GM18870 (cell line): Measurements from ENCODE around the gene HK2.

Experiments used
- ATAC-seq: cut with Tn5 transposase; IDR thresholded peaks from one replicate; pipeline ENCODE4 v1.9.1; 2021; ENCODE audit warnings: moderate library complexity; ENCODE audit not compliant: unreplicated experiment

HK2 gene

GRCh38 chr2:74856599-74856998, 22.7 kb downstream of the HK2 start:
- ATAC-seq, result no peak

- no peak for ATAC-seq
Observed at GRCh38 chr2:74857215-74857614, 23.3 kb downstream of the HK2 start.

- no peak for ATAC-seq
Observed at GRCh38 chr2:74857725-74858124, 23.8 kb downstream of the HK2 start.

DNA sequence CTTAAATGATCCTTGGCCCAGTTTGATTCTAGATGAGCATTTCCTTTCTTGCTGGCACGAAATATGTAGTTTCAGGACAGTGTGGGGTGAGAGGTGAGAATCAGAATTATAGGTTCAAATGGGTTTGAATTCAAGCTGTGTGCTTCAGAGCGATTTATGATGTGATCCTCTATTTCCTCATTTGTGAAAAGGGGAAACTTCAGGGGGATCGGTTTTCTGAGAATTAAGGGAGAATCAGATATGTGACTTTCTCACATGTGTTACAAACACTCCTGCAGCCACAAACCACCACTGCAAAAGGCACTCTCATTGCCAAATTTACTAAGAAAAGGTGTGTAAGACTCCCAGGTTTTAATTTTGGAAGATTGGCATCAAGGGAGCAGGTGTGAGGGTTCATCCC, 24.4 kb downstream of the HK2 start:
- ATAC-seq, result no peak

DNA sequence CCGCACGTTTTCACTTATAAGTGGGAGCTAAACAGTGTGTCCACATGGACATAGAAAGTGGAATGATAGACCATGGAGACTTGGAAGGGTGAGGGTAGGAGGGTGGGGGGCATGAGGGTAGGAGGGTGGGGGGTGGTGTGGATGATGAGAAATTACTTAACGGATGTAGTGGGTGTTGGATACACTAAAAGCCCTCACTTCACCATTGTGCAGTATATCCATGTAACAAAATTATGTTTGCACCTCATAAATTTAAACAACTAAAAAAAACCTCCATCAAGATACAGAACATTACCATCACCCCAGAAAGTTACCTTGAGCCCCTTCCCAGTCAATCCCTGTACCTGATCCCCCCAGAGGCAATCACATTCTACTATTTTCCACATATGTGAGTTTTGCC, 26.2 kb downstream of the HK2 start:
- ATAC-seq, result no peak

DNA sequence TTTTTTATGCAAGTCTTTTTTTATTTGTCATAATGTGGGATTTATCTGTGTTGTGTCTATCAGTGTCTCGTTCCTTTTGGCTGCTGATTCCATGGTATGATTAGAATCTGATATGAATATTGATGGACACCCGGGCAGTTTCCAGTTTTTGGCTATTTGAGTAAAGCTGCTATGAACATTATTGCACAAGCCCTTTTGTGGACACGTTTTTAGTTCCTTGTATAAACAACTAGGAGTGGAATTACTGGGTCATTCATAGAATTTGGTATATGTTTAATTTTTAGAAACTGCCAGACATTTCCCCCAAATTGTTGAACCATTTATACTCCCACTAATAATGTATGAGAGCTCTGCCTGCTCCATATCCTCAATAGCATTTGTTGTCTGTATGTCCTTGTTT, 26.6 kb downstream of the HK2 start:
- ATAC-seq, result no peak

- ATAC-seq, result no peak
Observed at GRCh38 chr2:74861531-74861930, 27.6 kb downstream of the HK2 start.

DNA sequence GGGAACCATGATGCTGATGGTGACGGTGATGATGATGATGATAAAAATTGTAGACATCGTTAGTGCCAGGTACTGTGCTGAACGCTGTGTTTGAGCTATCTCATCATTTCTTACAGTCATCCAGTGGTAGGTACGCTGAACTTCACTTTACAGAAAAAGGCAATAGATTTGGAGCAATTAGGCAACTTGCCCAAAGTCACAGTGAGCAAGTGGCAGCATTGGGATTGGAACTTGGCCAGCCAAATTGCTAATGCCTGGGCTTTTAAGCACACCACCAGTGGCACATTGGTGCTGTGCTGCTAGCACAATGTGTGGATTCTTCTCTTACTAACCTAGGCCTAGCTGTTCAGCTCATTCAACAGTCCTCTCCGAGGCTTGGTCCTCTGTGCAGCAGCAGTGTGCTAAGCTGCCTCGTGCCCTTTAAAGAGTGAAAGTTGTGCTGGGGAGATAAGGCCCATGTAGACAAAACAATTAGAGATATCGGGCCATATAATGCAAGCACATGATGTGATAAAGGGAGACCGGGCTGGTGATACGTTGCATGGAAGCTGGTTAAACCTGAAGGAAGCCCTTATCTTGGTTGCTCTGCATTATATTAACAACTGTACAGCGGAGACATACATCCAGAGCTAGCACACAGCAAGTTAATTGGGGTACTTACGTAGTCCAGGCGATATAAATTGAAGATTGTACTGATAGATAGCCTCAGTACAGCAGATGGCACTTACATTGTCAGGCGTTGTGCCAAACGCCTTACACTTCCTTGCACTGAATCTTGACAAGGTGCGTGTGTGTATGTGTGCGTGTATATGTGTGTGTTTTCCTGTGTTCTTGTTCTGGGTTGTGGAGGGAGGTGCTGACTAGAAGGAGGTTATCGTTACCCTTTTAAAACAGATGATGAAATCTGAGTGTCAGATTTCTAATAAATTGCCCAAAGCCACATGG, 28.4 kb downstream of the HK2 start:
- ATAC-seq, result no peak

GRCh38 chr2:74863802-74864248, 29.9 kb downstream of the HK2 start:
- no peak for ATAC-seq

DNA sequence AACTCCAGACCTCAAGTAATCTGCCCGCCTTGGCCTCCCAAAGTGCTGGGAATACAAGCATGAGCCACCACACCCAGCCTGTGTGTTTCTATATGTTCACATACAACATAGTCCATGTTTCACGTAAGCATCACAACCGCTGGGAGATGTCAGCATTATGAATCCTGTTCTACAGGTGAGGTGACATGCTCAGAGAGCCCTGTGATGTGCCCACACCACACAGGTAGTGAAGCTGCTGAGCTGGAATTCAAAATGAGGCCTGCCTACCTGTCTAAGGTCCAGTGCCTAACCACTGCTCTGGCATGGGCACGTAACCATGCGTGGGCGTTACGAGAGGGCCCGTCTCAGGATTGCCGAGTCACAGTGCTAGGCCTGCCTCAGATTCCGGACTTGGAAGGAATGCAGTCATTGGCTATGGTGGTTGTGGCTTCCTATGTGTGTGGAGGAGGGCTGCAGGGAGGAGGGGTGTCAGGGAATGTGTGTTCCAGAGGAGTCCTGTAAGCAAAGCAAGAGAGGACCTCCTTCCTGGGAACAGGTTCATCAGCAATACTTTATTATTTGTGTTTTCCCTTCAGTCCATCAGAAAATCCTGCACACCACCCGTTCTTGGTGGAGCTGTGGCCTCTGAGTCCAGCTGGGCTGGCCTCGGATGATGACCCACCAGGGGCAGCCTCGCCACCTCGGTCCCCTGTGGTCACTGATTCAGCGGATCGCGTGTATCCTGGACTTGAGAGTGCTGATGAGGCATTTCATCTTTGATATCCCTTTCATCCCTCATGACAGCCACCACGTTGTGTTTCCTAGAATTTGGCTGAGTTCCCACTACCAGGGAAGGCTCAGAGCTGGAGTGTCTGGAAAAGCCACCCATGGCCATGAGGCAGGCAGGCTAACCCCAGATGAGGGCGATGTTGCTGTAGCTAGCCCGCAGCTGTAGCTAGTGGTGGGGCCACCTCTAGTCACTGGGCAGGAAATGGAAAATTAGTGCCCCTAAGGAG, 31.1 kb downstream of the HK2 start:
- no peak for ATAC-seq

DNA sequence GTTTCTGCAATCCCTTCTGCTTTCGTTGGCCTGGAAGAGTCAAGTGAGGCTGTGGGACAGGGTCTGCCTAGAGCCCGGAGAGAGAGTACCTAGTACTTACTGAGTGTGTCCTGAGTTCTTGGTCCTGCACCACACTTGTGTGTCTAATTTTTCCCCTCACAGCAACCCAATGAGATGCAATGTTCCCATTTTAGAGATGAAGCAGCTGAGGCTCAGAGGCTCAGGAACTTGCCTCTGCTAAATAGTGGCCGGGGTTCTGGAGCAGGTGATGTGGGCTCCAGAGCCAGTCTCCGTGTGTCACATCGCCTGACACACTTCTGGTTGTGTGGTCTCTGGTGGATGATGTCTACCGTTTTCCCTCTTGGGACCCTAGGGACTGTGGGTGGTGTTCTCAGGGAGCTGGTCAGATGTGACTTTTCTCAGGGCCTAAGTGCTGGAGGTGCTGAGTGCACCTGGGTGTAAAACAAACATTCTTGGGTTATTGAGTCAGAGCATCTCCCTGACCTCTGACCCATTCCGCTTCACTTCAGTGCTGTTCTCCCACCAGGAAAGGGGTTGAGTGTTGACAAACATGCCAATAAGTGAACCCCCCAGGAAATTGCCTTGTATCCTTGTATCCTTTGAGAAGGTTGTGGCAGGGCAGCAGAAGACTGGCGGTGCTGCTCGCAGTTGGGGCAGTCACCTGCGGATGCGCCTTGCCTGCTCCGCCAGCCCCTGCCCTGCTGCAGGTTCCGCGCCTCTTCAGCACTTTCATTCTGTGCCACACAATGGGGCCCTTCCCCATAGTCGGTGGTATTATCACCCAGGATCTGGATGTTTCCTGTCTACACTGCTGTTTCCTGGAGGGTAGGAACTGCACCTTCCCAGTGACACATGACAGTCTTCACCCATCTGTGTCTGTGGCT, 32.1 kb downstream of the HK2 start:
- no peak for ATAC-seq

GRCh38 chr2:74867841-74868658, 34.1 kb downstream of the HK2 start:
- no peak for ATAC-seq

GRCh38 chr2:74869517-74869916, 35.6 kb downstream of the HK2 start:
- no peak for ATAC-seq

GRCh38 chr2:74870951-74871350, 37.0 kb downstream of the HK2 start:
- no peak for ATAC-seq

- ATAC-seq, result no peak
Observed at GRCh38 chr2:74871414-74871813, 37.5 kb downstream of the HK2 start.

DNA sequence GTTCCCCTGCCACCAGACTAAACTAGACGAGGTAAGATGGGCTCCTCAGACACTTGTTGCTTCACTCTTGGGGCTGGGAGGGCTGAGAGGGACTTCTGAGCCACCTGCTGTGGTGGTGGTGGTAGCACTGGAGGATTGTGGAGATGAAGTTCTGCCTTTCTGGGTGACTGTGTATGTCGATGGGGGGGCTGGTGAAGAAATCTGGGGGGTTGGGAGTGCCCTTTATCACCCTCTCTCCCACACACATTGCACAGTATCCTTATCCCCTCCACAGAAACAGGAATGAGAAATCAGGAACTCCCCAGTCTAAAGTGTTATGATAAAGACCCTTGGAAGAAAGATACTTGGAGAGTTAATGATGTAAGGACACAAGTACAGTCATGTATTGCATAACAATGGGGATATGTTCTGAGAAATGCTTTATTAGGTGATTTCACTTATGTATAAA, 38.5 kb downstream of the HK2 start:
- ATAC-seq, result no peak

- no peak for ATAC-seq
Observed at GRCh38 chr2:74873012-74873665, 39.2 kb downstream of the HK2 start.

GRCh38 chr2:74873678-74874640, 40.0 kb downstream of the HK2 start:
- no peak for ATAC-seq
